ENCODE measurements around the gene MT1H. TPM values are rescaled to one million over a fixed set of nuclear protein-coding genes. Genes with fewer than 3 reads are reported as not detected.

The MT1H gene
- total and polyA plus RNA-seq, 2 of the 13 experiments (the other 11 are each of a cell fraction or from before 2014, with no cell fraction given) = 0.60 TPM; not detected in 1

- no peak for TF ChIP-seq ATF2 (CRISPR knock-in tag; IDR thresholded peaks at IDR 0.05)
- TF ChIP-seq ZNF225 (CRISPR knock-in tag; IDR thresholded peaks at IDR 0.05) = no peak
- peak; percentile 96 for TF ChIP-seq ZNF687 (CRISPR knock-in tag; IDR thresholded peaks at IDR 0.05)
- no peak for TF ChIP-seq ZNF34 (CRISPR knock-in tag; IDR thresholded peaks at IDR 0.05; ENCODE audit: borderline replicate concordance)
- TF ChIP-seq NFRKB (IDR thresholded peaks at IDR 0.05) = no peak
- no peak for TF ChIP-seq CBX2 (IDR thresholded peaks at IDR 0.05; ENCODE audit: low read depth, low read length)
- peak; percentile 58; the same call in 1 of the 2 replicates for TF ChIP-seq CBX2 (CRISPR knock-in tag; IDR thresholded peaks at IDR 0.05; ENCODE audit: low read depth)
- no peak for TF ChIP-seq DNMT1 (CRISPR knock-in tag; IDR thresholded peaks at IDR 0.05)
- no peak for TF ChIP-seq ZNF615 (CRISPR knock-in tag; IDR thresholded peaks at IDR 0.05; ENCODE audit: borderline replicate concordance)
- no peak for TF ChIP-seq CEBPZ (IDR thresholded peaks at IDR 0.05; ENCODE audit: low read length)
- TF ChIP-seq RERE (CRISPR knock-in tag; IDR thresholded peaks at IDR 0.05; ENCODE audit: low read depth) = no peak
- TF ChIP-seq FOXJ3 (CRISPR knock-in tag; IDR thresholded peaks at IDR 0.05; ENCODE audit: borderline replicate concordance) = no peak
- no peak for TF ChIP-seq LCORL (IDR thresholded peaks at IDR 0.05)
- peak; percentile 15; the same call in 1 of the 2 replicates for TF ChIP-seq LCORL (CRISPR knock-in tag; IDR thresholded peaks at IDR 0.05)
- no peak for TF ChIP-seq NCOA2 (CRISPR knock-in tag; IDR thresholded peaks at IDR 0.05)
These were observed 26.4 kb upstream of the MT1H start (continued) for GRCh38 chr16:56643080-56643778.

Measured in HepG2 (cell line).